SK-N-SH treated with all-trans-retinoic acid at 6 μM for 48 hours (cell line): Measurements from ENCODE around the gene CLINT1.

Experiments
- ATAC-seq: fragments of 200-7000 bp; cut with Tn5 transposase; 3 replicates; pipeline ENCODE4 v1.9.1; 2020; ENCODE audit warnings: mild to moderate bottlenecking, moderate library complexity
- ARNTL ChIP-seq: fragments of 450-650 bp; formaldehyde crosslinking; IDR thresholded peaks from 2 replicates; pipeline ENCODE4 v1.5.0; 2020; ENCODE audit warnings: low read depth, mild to moderate bottlenecking, moderate library complexity, borderline replicate concordance
- BACH2 ChIP-seq: fragments of 250-450 bp; sonication (Bioruptor Pico); IDR thresholded peaks from 2 replicates; pipeline ENCODE4 v1.9.0; 2021; ENCODE audit warnings: mild to moderate bottlenecking, borderline replicate concordance
- CSDC2 ChIP-seq: fragments of 250-450 bp; sonication (Bioruptor Pico); IDR thresholded peaks from 2 replicates; pipeline ENCODE4 v1.5.0; 2020; ENCODE audit warnings: mild to moderate bottlenecking, moderate library complexity
- GLIS3 ChIP-seq: fragments of 250-450 bp; sonication (Bioruptor Pico); IDR thresholded peaks from 2 replicates; pipeline ENCODE4 v1.5.0; 2020; ENCODE audit warnings: mild to moderate bottlenecking, moderate library complexity
- ISL1 ChIP-seq: fragments of 250-450 bp; sonication (Bioruptor Pico); IDR thresholded peaks from 2 replicates; pipeline ENCODE4 v2.1.2; 2022; ENCODE audit warnings: mild to moderate bottlenecking, moderate library complexity
- OSR1 ChIP-seq: fragments of 250-450 bp; sonication (Bioruptor Pico); IDR thresholded peaks from 2 replicates; pipeline ENCODE4 v1.8.0; 2022; ENCODE audit warnings: moderate library complexity, mild to moderate bottlenecking, inconsistent platforms
- POU6F1 ChIP-seq: fragments of 250-450 bp; sonication (Bioruptor Pico); IDR thresholded peaks from 2 replicates; pipeline ENCODE4 v1.8.0; 2021; ENCODE audit warnings: low read depth, mild to moderate bottlenecking, moderate library complexity, borderline replicate concordance
- PPARA ChIP-seq: fragments of 250-450 bp; sonication (Bioruptor Pico); IDR thresholded peaks from 2 replicates; pipeline ENCODE4 v1.5.0; 2020; ENCODE audit warnings: mild to moderate bottlenecking, borderline replicate concordance
- RARB ChIP-seq: fragments of 250-450 bp; sonication (Bioruptor Pico); IDR thresholded peaks from 2 replicates; pipeline ENCODE4 v1.8.0; 2021; ENCODE audit warnings: mild to moderate bottlenecking, moderate library complexity
- SNAI2 ChIP-seq: fragments of 250-450 bp; sonication (Bioruptor Pico); IDR thresholded peaks from 2 replicates; pipeline ENCODE4 v1.5.0; 2020; ENCODE audit warnings: mild to moderate bottlenecking, moderate library complexity
- TCF4 ChIP-seq: fragments of 250-450 bp; sonication (Bioruptor Pico); IDR thresholded peaks from 2 replicates; pipeline ENCODE4 v1.8.0; 2021; ENCODE audit warnings: mild to moderate bottlenecking, moderate library complexity, borderline replicate concordance
- TOX ChIP-seq: fragments of 250-450 bp; sonication (Bioruptor Pico); IDR thresholded peaks from 2 replicates; pipeline ENCODE4 v1.8.0; 2021; ENCODE audit warnings: mild to moderate bottlenecking, moderate library complexity, borderline replicate concordance
- TSHZ2 ChIP-seq: fragments of 250-450 bp; sonication (Bioruptor Pico); IDR thresholded peaks from 2 replicates; pipeline ENCODE4 v1.5.0; 2020; ENCODE audit warnings: mild to moderate bottlenecking, moderate library complexity
- ZC3H10 ChIP-seq: fragments of 250-450 bp; sonication (Bioruptor Pico); IDR thresholded peaks from 2 replicates; pipeline ENCODE4 v1.5.1; 2021; ENCODE audit warnings: mild to moderate bottlenecking, moderate library complexity
- ZFP3 ChIP-seq: fragments of 250-450 bp; sonication (Bioruptor Pico); IDR thresholded peaks from 2 replicates; pipeline ENCODE4 v1.5.0; 2020; ENCODE audit warnings: mild to moderate bottlenecking, moderate library complexity
- ZFP30 ChIP-seq: fragments of 450-650 bp; formaldehyde crosslinking; IDR thresholded peaks from 2 replicates; pipeline ENCODE4 v1.5.0; 2022; ENCODE audit warnings: mild to moderate bottlenecking, moderate library complexity
- ZNF565 ChIP-seq: fragments of 450-650 bp; formaldehyde crosslinking; conservative IDR thresholded peaks from 2 replicates; pipeline ENCODE4 v1.5.0; 2020; ENCODE audit warnings: low read depth, mild to moderate bottlenecking, moderate library complexity
- ZNF70 ChIP-seq: fragments of 450-650 bp; formaldehyde crosslinking; IDR thresholded peaks from 2 replicates; pipeline ENCODE4 v1.5.0; 2020; ENCODE audit warnings: mild to moderate bottlenecking, moderate library complexity
- ZNF8 ChIP-seq: fragments of 450-650 bp; formaldehyde crosslinking; IDR thresholded peaks from 2 replicates; pipeline ENCODE4 v1.5.0; 2020; ENCODE audit warnings: mild to moderate bottlenecking, moderate library complexity

The CLINT1 gene

GRCh38 chr5:157903117-157903450 is 44.1 kb upstream of the CLINT1 start:
- no peak for TF ChIP-seq SNAI2
- TF ChIP-seq ZFP3 (CRISPR knock-in tag): no peak
- TF ChIP-seq ISL1: peak; percentile 18; the same call in 1 of the 2 replicates
- peak; percentile 65 for ATAC-seq

- no peak for ATAC-seq
- TF ChIP-seq ZNF565 (CRISPR knock-in tag) (no peak), CSDC2 (CRISPR knock-in tag) (no peak), OSR1 (no peak)
Measured at GRCh38 chr5:157902449-157903116, 43.6 kb upstream of the CLINT1 start.

GRCh38 chr5:157900644-157901043 is 41.7 kb upstream of the CLINT1 start:
- ATAC-seq: no peak
- TF ChIP-seq ZNF8 (CRISPR knock-in tag) (no peak), BACH2 (CRISPR knock-in tag) (no peak), CSDC2 (CRISPR knock-in tag) (no peak), RARB (no peak), ZNF565 (CRISPR knock-in tag) (no peak), TCF4 (CRISPR knock-in tag) (no peak), ZFP30 (CRISPR knock-in tag) (no peak), TOX (CRISPR knock-in tag) (no peak), ZC3H10 (CRISPR knock-in tag) (no peak), ARNTL (CRISPR knock-in tag) (no peak), POU6F1 (no peak), GLIS3 (CRISPR knock-in tag) (no peak), TSHZ2 (CRISPR knock-in tag) (no peak), PPARA (CRISPR knock-in tag) (no peak)

GRCh38 chr5:157893611-157894010 is 34.7 kb upstream of the CLINT1 start:
- ATAC-seq: no peak
- TF ChIP-seq OSR1 (no peak), TOX (CRISPR knock-in tag) (no peak), BACH2 (CRISPR knock-in tag) (no peak), ZNF8 (CRISPR knock-in tag) (no peak), POU6F1 (no peak), TSHZ2 (CRISPR knock-in tag) (no peak), ZC3H10 (CRISPR knock-in tag) (no peak), ZFP3 (CRISPR knock-in tag) (no peak), GLIS3 (CRISPR knock-in tag) (no peak), ARNTL (CRISPR knock-in tag) (no peak), ZNF70 (CRISPR knock-in tag) (no peak)
